Stimulated activated CD8-positive, alpha-beta memory T cell treated with anti-CD3 and anti-CD28 coated beads, Interleukin-12 subunit alpha, Interleukin-12 subunit beta, amount 100 ng/mL, for 4 hours (primary cell): Measurements from ENCODE around the gene FOXO6.
"Not testable (repeated sequence)": the region's sequence is repeated elsewhere in the genome, so short reads cannot be mapped to it uniquely, and the experiment has no call there.

ENCODE experiments used
- DNase-seq: peaks from one replicate; pipeline ENCODE4 v3.0.0-alpha.2; 2020; ENCODE audit warnings: low read depth

The FOXO6 gene

DNA sequence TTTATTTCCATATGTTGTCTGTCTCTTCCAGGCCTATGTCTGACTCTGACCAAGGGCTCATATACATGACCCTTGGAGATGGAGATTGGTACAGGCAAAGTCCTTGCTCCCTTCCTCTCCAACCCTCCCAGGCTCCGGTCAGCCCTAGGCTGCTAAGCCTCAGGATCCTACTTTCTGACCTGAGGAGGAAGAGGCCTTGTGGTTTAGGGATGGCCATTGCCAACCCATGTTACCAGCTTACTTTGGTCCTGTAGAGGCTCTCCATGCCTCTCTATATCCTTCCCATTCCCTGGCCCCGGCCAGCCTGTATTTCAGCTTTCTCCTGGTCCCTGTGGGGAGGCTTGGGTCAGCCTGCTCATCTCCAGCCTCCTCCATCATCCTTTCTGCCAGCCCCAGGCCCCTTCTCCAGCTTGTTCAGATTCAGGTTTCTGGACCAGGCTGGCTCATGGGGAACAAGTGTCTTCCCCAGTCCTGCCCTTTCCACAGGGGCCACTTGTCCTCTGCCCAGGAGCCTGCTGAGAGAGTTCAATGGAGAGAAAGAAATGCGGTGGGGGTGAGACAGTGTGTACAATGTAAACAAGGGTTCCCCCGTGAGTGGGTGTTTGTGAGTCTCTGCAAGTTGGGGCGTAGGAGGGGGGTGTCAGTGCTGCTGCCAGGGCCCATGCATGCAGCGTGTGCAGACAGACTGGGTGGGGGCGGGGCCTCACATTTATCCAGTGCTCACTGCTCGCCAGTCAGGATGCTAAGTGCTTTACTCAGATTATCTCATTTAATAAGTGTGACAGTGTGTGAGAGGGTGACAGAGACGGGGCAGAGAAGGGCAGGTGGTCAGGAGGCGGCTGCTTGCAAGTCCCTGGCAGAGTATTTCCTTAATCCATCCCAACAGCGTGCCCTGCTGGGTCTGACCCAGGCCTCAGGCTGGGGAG, 31.3 kb upstream of the FOXO6 start:
- no peak for DNase-seq

DNA sequence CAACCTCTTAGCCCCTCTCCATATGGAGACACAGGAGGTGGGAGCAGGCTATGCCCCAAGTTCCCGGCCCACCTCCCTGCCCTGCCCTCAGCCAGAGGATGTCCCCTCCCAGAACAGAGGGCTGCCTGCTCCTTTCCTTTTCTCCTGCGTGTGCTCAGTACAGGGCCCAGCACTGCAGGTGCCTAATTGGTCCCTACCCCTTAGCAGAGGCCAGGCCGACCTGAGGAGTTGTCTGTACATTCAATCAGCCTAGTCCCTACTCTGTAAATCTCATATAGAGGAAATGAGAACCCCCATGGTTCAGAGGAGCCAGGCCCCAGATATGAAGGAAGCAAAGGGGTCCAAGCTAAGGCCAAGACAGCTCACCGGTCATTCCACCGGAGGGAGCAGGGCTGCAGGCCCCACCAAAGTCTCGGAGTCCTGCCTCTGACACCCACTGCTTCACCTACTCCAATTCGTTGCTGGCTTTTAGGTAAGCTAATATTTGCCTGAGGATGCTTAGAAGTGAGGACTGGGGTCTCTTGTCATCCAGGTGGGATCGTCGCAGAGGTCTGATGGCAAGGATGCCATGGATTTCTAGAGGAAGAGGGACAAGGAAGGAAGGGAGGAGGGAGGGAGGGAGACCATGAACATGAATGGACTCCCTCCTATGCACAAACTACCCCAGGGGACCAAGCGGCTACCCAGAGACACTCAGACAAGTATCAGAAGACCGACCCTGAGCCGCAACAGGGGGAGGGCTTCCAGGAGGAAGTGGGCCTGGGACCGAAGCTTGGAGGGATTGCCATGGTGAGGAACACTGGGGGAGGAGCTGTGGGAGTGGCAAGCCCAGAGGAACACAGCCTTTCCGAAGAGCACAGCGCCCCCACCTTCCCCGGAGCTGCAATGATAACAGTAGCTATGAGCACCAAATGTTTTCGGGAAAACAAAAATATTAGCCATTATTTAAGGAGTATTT, 30.4 kb upstream of the FOXO6 start:
- DNase-seq: no peak

DNA sequence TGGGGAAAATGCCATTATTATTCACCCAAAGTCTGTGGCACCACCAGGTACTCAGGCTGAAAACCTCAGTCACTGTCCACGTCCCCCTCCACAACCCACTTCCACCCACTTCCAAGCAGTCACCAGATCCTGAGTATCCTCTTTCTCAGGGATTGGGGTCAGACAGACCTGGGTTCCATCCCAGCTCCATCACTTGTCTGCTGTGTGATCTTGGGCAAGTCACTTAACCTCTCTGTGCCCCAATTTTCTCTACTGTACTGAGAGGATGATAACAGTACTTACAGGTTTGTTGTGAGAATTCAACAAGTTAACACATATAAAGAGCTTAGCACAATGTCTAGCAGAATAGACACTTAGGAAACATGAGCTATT, 29.7 kb upstream of the FOXO6 start:
- no peak for DNase-seq

DNA sequence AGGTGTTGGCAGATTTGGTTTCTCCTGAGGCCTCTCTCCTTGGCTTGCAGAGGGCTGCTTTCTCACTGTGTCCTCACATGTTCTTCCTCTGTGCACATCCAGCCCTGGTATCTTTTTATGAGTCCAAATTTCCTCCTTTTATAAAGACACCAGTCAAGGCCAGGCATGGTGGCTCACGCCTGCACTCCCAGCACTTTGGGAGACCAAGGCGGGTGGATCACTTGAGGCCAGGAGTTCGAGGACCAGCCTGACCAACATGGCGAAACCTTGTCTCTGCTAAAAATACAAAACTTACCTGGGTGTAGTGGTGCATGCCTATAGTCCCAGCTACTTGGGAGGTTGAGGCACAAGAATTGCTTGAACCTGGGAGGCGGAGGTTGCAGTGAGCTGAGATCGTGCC, 29.1 kb upstream of the FOXO6 start:
- DNase-seq: not testable (repeated sequence)

DNA sequence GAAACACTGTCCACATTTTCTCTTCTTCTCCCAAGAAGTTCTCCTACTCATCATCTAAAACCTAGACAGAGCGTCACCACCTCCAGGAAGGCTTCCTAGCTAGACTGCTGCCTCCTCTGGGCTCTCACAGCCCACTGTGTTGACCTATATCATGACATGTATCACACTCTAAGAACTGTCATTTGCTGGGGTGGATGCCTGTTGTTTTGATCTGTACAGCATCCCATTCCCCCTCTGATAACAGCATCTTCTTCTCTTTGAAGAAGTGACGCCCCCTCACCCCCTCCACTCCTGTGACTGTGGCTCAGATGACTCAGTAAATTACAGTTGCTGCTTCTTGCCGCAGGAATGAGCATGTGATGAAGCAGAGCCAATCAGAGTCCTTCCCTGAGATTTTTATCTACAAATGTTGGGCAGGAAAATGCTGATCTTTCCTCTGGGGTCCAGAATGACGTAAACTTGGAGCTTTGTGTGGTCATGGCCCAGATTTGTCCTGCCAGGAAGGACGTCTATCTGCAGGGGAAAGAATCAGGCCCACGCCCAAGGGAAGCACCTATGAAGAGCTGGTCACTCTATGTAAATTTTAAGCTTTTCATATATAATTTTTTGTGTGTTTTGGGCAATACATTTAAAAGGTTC, 28.0 kb upstream of the FOXO6 start:
- no peak for DNase-seq

DNA sequence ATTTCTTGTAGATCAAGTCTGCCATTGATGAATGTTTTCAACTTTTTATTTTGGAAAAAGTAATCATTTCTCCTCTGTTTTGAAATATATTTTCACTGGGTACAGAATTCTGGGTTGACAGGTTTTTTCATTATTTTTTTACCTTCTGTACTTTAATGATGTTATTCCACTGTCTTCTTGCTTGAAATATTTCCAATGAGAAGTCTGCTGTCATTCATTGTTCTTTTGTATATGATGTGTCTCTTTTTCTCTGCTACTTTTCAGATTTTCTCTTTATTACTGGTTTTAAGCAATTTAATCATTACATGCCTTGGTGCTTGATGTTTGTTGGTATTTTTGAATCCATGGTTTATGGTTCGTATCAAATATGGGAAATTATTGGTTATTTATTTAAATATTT, 22.4 kb upstream of the FOXO6 start:
- no peak for DNase-seq

DNA sequence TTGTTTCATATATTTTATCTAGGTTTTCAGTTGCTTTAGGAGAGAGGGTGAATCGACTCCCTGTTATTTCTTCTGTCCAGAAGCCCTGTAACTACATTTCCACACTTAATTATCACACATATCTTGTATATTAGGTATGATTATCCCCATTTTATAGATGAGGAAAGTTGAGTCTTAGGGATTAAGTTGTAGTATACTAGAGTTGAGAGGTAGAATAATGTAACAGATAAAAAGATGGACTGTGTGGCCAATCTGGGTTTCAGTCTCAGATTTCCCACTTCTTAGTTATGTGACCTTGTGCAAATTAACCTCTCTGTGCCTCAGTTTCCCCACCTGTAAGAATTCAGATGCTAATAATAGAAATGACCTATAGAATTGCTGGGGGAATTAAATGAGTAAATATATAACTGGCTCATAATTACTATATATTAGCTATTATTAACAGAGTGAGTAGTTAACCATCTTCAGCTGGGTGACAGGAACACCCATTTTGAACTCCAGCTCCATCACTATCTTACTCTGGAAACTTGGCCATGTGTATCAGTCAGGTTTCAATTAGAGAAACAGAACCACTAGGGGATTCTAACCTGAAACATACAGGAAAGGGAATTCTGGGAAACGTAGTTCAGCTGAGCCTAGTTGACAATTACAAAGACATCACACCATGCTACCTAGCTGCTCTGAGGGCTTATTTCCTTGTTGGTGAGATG, 20.4 kb upstream of the FOXO6 start:
- no peak for DNase-seq

DNA sequence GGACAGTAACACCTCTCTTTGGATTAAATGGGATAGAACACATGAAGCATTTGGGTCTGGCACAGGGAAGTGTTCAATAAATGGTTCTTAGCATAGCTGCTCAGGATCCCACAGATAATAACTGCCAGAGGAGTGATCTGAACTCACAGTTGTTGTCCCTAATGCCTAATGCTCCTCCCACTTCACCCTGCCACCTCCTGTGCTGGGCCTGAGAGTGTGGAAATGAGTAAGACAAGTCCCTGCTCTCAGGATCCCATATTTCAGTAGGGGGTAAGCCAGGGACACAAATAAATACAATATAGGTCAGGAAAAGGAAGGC, 19.9 kb upstream of the FOXO6 start:
- no peak for DNase-seq

DNA sequence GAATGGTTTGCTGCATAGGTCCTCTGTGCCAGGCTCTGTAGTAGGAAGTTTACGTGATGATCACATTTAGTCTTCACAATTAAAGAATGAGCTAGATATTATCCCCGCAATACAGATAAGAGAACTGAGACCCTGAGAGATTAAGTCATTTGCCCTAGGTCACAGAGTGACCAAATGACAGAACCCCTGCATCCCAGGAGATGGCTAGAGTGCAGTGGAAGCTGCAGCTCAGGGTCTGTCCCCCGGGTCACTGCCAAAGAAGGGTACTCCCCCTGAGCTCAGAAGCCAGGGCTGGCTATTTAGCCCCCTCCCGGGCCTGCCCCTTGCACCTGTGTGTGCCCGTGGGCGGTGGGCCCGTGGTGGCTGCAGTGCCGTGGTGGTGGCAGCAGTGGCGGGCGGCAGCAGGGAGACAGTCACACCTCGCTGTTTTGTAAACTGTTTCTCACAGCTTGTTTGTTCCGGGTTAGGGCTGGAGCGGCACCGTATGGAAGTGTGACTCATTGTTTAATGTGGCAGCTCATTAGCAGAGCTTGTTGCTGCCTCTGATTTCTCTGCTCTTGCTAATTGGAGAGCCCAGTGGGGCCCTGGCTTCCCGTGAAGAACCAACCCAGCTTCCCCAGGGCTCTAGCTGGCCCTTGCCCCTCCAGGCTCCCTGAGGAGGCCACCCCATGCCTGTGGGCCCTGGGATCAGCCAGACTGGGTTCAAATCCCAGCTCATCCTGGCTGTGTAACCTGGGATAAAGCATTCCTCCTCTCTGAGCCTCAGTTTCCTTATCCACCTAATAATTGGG, 19.3 kb upstream of the FOXO6 start:
- no peak for DNase-seq

DNA sequence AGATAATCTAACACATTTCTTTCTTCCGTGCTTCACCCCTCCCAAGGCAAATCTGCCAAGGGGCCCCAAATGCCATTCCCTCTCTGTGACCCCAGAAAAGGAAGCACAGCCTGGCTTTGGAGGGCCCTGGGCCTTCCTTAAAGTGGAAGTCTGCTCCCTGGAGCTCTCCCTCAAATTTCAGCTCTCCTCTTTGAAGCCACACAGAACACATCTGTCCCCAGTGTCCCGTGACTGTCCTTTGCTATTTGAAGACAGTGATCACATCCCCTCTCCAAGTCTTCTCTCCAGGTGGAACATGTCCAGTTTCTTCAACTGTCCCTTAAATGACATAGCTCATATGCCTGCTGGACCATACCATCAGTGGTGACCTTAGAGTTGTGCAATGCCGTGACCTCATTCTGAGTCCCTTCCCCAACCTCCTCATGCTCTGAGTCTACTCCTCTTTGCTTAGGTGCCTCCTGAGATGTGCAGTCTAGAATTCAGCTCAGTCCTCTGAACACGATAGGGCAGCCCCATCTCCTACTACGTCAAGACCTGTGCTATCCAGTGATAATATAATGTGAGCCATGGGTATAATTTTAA, 18.4 kb upstream of the FOXO6 start:
- no peak for DNase-seq

DNA sequence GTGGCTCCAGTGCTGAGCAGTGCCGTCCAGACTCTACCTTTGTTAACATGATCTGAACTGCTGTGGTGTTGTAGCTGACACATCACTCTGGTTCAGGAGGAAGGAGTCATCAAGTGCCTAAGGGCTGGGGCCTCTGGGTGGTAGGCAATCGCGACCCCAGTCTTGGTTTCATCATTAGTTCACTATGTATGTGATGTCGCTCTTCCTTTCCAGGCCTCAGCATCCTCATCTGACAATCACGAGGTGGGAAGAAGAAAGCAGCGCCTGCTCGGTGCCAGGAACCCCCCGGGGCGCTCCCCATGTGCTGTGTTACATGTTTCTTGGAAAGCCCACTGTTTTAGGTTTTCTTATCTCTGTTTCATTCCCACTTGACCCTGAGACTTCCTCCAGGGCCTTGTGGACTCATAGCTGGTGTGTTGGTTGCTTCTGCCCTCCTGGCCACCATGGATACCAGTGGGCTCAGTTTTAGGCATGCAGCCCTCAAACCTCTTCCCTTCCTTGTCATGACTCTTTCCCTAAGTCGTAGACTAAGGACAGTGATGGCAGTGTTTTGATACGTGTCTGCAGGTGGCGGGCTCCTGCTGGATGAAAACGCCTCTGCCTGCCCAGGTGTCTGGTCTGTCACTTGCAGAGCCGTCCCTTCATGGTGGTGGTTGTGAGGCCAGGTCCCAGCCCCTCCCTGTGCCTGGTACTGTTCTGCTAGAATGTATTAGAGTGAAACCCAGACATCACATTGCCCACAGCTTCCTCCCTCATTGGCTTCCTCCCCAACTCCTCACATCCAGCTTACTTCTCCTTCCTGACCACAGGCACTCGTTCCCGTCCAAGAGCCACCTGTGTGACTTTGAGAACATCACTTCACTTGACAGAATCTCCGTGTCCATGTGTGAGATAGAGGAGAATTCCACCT, 17.2 kb upstream of the FOXO6 start:
- DNase-seq: no peak

DNA sequence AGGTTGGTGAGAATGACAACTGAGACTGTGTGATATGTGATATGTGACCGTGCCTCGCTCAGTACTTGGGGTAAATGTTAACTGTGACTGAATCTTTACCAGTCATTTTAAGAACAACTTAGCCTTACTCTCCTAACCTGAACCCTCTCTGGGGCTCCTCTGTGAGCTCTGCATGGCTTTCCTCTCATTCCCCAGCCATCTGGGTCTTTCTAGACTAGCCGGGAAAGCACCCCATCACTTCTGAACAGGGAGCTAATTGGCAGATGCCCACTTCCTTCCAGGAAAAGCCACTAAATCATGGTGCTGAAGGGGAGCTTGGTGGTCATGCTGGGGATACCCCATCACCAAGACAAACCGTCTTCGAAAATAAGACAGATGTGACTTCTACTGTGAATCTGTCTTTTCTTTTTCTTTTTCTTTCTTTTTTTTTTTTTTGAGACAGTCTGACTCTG, 16.5 kb upstream of the FOXO6 start:
- DNase-seq: no peak

DNA sequence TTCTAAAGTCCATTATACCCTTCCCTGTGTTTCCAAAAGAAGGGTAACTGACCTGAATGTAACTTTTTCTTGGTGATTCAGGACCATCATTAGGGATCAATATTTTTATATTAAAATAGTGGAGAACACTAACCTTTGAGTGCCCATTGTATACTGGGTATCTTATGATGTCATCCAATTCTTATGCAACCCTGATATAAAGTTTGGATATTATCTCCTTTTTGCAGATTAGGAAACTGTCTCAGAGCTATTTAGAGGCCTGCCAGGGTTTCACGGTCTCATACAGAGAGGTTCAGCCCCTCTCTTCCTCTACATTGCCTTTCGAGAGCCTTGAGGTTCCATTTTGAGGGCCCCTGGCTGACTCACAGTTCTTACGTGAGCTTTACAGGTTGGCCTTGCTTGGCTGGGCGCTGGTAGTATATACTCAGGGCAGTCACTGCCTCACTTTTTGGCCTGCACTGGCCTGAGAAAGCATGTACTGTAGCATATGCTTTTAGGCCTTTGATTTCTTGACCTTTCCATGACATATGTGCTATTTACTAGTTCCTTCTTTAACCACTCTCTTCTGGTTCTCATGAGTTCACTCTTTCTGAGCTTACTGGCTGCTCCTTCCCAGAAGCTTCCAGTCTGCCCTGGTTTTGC, 15.7 kb upstream of the FOXO6 start:
- no peak for DNase-seq

DNA sequence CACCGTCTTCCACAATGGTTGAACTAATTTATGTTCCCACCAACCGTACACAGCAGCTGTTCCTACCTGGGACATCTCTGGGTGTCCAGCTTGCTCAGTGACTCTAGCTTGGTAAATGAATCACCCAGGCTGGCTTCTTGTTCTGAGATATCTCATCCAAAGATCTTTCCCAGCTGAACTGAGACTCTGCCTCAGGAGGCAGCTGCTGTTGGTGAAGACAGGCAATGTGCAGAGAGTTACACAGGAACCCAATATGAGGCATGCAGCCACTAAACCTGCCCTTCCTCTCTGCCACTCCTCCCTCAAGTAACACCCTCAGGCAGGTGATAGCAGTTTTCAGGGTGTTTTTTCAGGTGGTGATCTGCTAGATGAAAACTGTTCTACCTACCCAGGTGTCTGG, 14.0 kb upstream of the FOXO6 start:
- no peak for DNase-seq

DNA sequence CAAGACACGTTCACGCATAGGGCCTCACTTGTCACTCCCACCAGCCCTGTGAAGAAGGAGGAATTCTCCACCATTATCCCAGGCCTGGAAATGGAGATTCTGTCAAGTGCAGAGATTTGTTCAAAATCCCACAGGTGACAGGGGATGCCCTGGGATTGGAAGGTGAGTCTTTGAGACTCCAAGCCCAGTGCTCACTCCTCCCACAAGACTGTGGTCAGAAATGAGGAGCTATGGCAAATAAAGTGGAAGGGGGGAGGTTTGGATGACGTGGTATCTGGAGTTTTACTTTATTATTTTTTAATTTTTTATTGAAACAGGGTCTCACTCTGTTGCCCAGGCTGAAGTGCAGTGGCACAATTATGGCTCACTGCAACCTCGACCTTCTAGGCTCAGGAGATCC, 12.8 kb upstream of the FOXO6 start:
- no peak for DNase-seq

DNA sequence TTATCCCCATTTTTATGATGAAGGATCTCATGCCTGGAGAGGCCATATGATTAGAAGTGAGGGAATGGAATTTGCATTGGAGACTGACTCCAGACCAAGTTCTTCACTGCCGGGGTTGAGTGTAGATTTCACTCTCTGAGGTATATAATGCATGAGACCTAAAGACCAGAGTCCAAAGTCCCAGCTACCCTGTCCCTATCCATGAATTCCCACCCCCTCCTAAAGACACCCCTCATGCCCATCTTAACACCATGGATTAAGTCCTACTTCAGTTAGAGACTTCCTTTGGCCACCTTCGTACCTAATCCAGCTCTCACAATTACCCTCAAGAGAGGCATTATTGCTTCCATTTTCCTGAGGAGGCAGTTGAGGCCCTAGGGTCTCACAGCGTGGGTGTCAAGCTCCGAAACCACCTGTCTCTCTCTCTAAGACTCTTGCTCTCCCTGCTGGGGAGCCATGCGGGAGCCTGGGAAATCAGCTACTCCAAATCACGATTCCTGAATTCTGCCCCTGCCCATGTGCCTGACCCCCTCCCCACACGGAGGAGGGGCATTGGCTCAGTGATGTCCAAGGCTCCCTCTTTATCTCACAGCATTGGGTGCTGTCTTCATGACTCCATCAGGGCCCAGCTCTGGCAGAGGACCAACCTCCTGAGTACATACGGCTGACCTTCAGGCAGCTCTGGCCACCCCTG, 11.7 kb upstream of the FOXO6 start:
- no peak for DNase-seq

DNA sequence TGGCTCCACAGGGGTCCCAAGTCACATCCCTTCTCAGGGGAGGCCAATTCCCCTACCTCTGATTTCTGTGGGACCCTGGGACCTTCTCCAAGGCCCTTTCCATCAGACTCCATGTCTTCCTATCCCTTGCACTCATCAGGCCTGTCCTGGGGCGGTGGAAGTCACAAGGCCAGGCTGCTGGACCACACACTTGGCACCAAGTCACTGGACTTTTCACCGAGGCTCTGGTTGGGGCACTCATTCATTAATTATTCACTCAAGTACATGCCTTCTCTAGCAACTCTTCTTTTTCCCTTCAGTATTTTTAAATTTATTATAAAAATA, 11.2 kb upstream of the FOXO6 start:
- DNase-seq: no peak

DNA sequence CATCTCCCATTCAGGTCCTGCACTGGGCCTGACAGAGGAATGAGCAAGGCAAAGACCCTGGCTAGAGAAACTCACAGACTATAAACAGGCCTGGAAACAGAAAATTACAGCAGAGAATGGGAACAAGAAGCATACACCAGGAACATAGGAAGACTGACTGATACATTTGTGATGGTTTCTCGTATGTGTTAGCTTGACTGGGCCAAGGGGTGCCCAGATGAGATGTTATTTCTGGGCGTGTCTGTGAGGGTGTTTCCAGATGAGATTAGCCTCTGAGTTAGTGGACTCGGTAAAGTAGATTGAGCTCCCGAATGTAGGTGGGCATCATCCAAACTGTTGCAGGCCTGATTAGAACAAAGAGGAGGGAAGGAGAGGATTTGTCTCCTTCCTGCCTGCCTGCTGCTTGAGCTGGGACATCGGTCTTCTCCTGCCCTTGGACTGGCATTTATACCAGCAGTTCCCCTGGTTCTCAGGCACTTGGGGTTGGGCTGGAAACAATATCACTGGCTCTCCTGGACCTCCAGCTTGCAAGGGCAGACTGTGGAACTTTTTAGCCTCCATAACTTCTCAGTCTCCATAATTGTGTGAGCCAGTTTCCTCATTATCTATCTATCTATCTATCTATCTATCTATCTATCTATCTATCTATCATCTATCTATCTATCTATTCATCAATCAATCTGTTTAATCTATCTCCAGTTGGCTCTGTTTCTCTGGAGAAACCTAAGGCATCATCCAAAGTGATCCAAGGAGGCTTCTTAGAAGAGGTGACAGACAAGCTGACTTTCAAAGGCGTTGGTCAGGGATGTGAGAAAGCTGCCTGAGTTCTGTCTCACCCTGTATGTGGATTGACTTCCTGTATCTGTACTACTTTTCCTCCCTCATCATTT, 9.7 kb upstream of the FOXO6 start:
- no peak for DNase-seq
